ENCODE data around the gene C1orf226. TPM values are rescaled to one million over a fixed set of nuclear protein-coding genes. Genes with fewer than 3 reads are reported as not detected.

The C1orf226 gene
- total and polyA plus RNA-seq, 2 of the 8 experiments (the other 6 are each of a cell fraction or from before 2014, with no cell fraction given): 8.2 to 18.8 TPM

DNA sequence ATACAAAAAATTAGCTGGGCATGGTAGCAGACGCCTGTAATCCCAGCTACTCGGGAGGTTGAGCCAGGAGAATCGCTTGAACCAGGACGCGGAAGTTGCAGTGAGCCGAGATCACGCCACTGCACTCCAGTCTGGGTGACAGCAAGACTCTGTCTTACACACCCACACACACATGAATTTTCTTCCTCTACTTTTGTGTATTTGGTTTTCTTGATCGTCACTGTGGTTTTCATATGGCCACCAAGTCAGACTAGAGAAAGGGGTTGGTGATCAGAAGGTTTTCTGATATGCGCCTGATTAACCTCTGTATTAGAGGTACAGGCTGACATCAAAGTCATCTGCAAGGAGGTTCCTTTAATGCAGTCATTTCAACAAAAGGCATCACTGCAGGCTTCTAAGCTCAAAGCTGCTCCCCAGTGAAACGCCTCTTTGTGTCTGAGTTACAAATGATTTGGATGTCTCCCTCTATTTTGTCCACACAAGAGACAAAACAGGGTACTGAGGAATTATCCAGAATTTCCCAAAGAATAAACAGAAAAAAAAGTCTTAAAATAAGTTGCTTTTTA lies 19.3 kb downstream of the C1orf226 start:
- H3K79me1 ChIP-seq (ENCODE audit: low read depth, low read length): no peaks in the 10 kb centered on the region
- H3K79me2 ChIP-seq (ENCODE audit: control insufficient read depth in 1 of 2, insufficient read depth in 2 of 2, low read length in 2 of 2): no peaks in the 10 kb centered on the region
- H3K14ac ChIP-seq (ENCODE audit: insufficient read length): no peak overlapping the region
- H3K36me3 ChIP-seq (ENCODE audit: control insufficient read depth in 2 of 4, insufficient read depth in 4 of 4, low read length in 3 of 4): no peaks in the 10 kb centered on the region
- H3K4me1 ChIP-seq (replicated peaks in 1 of 4; ENCODE audit: control insufficient read depth in 3 of 4, insufficient read depth in 4 of 4, low read length in 3 of 4): peaks cover 2 to 13% (median 5%) of the 10 kb centered on the region in 4 experiments; a peak in 3 of 7 replicates
- WGBS, 2 experiments (ENCODE audit: extremely low coverage in 1 of 2, insufficient coverage in 1 of 2, insufficient read length in 1 of 2, insufficient replicate concordance in 2 of 2, low coverage in 1 of 2, low lambda C conversion rate in 2 of 2, missing lambda C conversion rate in 1 of 2): 90% methylated on average over 10 of the region's 10 CpGs; no CpG with 5 or more reads in 1 of the 2 experiments
- H3K4me2 ChIP-seq (ENCODE audit: insufficient read depth in 1 of 2, low read depth in 2 of 2, low read length in 2 of 2): no peak overlapping the region
- H4K8ac ChIP-seq (ENCODE audit: extremely low read depth, insufficient read depth, low read length): no peak overlapping the region
- no peak overlapping the region for H3K27ac ChIP-seq (ENCODE audit: low read depth, low read length)
- H2BK12ac ChIP-seq (ENCODE audit: low read depth, low read length): no peak overlapping the region
- no peak overlapping the region for H4K91ac ChIP-seq (replicated peaks; ENCODE audit: insufficient read length, low read length)
- H2AK5ac ChIP-seq (ENCODE audit: low read depth, low read length): no peak overlapping the region
- no peak overlapping the region for H3K9ac ChIP-seq (replicated peaks in 1 of 4; ENCODE audit: extremely low read depth in 1 of 4, low read depth in 3 of 4, low read length in 3 of 4)
- H2BK120ac ChIP-seq (replicated peaks; ENCODE audit: low read depth, low read length): no peak overlapping the region
- H3K9me3 ChIP-seq (ENCODE audit: insufficient read depth in 2 of 2, low read depth in 1 of 2, low read length in 1 of 2): no peaks in the 10 kb centered on the region
- H3K27me3 ChIP-seq (replicated peaks in 1 of 4; ENCODE audit: control insufficient read depth in 3 of 4, extremely low read depth in 1 of 4, insufficient read depth in 3 of 4, low read length in 3 of 4): no peaks in the 10 kb centered on the region
- H3K23me2 ChIP-seq (ENCODE audit: low read depth, low read length): no peaks in the 10 kb centered on the region
- H2AFZ ChIP-seq (ENCODE audit: low read length): no peak overlapping the region
- POLR2A ChIA-PET (ENCODE audit: partially characterized antibody): no interaction called here
- no peak overlapping the region for H2BK20ac ChIP-seq (ENCODE audit: low read length)
- H3K4me3 ChIP-seq (ENCODE audit: extremely low read depth in 1 of 4, insufficient read depth in 2 of 4, low read depth in 3 of 4, low read length in 4 of 4): no peak overlapping the region
- H3K23ac ChIP-seq (ENCODE audit: insufficient read length): no peak overlapping the region
- no peak overlapping the region for H4K5ac ChIP-seq (ENCODE audit: insufficient read length, low read depth, low read length)
- DNase-seq (ENCODE audit: low read depth in 1 of 2, low spot score in 2 of 2) (no peak), FAIRE-seq (no peak)
- no peak overlapping the region for H3K56ac ChIP-seq (replicated peaks; ENCODE audit: insufficient read length, low read depth, low read length)
- CTCF ChIA-PET (ENCODE audit: partially characterized antibody): interaction anchor here (1.1 to 2.1 kb wide), 2 partner anchors 10 to 360 kb away, joined by 3 to 11 read pairs; no protein-coding TSS in a partner anchor
- H4K20me1 ChIP-seq (replicated peaks in 1 of 2; ENCODE audit: control insufficient read depth in 1 of 2, insufficient read depth in 2 of 2, low read length in 2 of 2): no peaks in the 10 kb centered on the region
- H3K4ac ChIP-seq (replicated peaks; ENCODE audit: insufficient read length, low read depth, low read length): no peak overlapping the region
- no peak overlapping the region for H2BK15ac ChIP-seq (ENCODE audit: low read length)
- H2BK5ac ChIP-seq (ENCODE audit: low read depth, low read length): no peak overlapping the region
- TF ChIP-seq POLR2A (IDR thresholded peaks at IDR 0.05; ENCODE audit: control extremely low read depth in 1 of 2, low read depth in 2 of 2, low read length in 2 of 2): no peak
- no peak for TF ChIP-seq CBX5 (IDR thresholded peaks at IDR 0.05; ENCODE audit: low read depth, low read length)
- TF ChIP-seq TAF1 (IDR thresholded peaks at IDR 0.05; ENCODE audit: low read depth, low read length): no peak
- TF ChIP-seq RBBP5 (IDR thresholded peaks at IDR 0.05; ENCODE audit: borderline replicate concordance, low read depth, low read length): no peak
- TF ChIP-seq, protein P1, sequence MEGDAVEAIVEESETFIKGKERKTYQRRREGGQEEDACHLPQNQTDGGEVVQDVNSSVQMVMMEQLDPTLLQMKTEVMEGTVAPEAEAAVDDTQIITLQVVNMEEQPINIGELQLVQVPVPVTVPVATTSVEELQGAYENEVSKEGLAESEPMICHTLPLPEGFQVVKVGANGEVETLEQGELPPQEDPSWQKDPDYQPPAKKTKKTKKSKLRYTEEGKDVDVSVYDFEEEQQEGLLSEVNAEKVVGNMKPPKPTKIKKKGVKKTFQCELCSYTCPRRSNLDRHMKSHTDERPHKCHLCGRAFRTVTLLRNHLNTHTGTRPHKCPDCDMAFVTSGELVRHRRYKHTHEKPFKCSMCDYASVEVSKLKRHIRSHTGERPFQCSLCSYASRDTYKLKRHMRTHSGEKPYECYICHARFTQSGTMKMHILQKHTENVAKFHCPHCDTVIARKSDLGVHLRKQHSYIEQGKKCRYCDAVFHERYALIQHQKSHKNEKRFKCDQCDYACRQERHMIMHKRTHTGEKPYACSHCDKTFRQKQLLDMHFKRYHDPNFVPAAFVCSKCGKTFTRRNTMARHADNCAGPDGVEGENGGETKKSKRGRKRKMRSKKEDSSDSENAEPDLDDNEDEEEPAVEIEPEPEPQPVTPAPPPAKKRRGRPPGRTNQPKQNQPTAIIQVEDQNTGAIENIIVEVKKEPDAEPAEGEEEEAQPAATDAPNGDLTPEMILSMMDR (IDR thresholded peaks at IDR 0.05; ENCODE audit: control extremely low read depth in 1 of 3, insufficient read depth in 1 of 3, low read depth in 1 of 3, low read length in 3 of 3): no peak
- no peak for TF ChIP-seq TBP (IDR thresholded peaks at IDR 0.05; ENCODE audit: low read depth, low read length)
- no peak overlapping the region for H3K18ac ChIP-seq (ENCODE audit: extremely low read depth, low read length)

Measured in H1 (cell line).